GM18861 (cell line): ENCODE measurements around the gene ALDH4A1.

ENCODE experiments used
- ATAC-seq: cut with Tn5 transposase; IDR thresholded peaks from one replicate; pipeline ENCODE4 v1.9.1; 2021; ENCODE audit not compliant: unreplicated experiment

Gene ALDH4A1, protein sequence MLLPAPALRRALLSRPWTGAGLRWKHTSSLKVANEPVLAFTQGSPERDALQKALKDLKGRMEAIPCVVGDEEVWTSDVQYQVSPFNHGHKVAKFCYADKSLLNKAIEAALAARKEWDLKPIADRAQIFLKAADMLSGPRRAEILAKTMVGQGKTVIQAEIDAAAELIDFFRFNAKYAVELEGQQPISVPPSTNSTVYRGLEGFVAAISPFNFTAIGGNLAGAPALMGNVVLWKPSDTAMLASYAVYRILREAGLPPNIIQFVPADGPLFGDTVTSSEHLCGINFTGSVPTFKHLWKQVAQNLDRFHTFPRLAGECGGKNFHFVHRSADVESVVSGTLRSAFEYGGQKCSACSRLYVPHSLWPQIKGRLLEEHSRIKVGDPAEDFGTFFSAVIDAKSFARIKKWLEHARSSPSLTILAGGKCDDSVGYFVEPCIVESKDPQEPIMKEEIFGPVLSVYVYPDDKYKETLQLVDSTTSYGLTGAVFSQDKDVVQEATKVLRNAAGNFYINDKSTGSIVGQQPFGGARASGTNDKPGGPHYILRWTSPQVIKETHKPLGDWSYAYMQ

DNA sequence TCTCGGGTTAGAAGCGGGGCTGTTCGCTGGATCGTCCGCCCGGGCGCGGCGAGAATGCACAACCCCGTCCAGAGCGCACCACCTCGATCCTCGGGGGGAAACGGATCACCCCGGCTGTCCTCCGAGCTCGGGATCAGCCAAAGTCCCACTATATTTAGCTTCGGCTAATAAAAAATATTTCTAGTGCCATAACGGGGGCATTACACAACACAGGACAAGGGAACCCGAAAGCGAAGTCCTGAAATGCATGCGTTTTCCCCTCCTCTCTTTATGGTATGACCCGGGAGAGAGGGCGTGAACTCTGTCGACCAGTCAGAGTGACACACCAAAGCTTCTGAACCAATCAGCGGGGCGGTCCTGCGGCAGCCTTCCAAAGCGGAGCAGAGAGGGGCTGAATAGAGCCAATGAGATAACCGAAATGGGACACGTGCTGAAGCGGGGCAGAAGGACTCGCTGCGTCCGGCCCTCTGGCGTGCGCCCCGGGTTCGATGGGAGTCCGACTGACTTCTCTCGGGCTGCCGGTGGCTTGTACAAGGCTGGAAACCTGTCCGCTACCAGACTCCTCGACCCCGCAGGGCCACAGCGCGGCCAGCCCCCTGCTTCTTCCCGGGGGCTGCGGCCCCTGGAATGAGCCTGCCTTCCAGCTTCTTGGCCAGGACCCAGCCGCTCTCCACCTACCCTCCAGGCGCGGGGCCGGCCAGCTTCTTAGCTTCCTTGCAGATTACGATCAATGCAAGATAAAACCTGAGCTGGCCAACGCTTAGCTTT is at the start of gene ALDH4A1:
Gene ALDH4A1 (minus strand): TSS at position 33 of the 768 bp plus-strand sequence. CDS start 32 bp downstream, at position 1.
- peak; percentile 91 for ATAC-seq

DNA sequence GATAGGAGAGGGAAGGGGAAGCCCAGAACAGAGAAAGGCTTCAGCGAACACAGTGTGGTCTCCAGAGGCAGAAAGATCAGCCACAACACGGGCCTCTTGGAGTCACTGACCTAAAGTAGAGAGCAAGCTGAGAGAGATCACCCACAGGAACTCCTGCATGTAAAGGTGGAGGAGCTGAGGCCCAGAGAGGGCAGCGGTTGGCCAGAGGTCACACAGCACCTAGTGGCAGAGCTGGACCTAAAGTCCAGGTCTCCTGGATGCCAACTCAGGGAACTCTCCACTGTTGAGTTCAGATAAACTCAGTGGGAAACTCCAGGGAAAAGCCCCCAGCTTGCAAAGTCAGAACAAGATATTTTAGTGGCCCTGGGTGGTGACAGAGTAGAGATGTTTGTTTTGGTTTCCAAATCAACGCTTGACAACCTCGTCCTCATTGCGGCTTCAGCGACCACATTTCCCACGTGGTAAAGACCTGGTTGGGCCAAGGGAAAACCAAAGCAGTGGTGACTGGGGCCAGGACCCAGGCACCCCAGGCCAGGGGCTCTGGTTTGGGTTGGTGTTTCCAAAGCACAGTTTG is 49.5 kb upstream of the ALDH4A1 start:
- ATAC-seq: no peak

DNA sequence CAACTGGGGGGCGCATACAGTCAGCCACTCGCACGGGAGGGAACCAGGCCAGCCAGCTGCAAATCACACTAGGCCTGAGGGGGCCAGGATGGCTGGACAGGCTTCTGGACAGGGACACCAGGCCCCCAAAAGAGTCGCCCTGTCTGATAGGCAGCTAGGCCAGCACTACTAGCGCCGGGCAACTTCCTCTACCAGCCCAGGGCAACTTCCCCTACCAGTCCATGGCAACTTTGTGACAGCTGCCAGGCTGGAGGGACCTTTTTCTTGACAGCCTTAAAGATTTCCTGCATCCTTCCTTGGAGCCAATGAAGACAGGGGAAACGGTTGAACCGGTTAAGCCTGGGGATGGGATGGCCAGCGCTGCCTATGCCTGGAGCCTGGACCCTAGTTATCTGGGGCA is 49.1 kb upstream of the ALDH4A1 start:
- ATAC-seq: no peak

DNA sequence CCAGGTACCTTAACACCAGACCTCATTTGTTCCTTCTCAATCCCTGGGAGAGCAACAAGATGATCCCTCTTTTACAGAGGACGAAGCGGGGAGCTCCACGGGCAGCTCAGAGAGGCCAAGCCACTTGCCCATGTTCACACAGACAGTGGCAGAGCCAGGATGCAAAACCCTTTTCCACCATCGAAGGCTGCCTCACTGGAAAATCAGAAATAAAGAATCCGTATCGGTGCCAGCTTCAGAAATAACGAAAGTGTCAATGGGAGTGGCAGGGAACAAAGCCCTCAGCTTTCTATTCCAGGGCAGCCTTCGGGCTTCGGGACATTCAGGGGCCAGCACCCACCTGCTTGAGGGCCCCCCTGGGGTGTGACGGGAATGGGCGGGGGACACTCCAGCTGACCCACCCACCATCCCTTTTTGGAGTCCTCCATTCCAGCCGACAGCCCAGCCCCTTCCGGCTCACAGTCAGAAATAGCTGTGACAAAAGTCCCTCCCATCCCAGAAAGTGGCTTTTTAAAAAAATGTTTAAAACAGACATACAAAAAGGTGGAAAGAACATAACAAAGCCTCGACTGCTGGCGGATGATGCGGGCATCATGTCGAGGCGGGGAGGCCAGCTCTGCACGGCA is 48.2 kb upstream of the ALDH4A1 start:
- no peak for ATAC-seq

DNA sequence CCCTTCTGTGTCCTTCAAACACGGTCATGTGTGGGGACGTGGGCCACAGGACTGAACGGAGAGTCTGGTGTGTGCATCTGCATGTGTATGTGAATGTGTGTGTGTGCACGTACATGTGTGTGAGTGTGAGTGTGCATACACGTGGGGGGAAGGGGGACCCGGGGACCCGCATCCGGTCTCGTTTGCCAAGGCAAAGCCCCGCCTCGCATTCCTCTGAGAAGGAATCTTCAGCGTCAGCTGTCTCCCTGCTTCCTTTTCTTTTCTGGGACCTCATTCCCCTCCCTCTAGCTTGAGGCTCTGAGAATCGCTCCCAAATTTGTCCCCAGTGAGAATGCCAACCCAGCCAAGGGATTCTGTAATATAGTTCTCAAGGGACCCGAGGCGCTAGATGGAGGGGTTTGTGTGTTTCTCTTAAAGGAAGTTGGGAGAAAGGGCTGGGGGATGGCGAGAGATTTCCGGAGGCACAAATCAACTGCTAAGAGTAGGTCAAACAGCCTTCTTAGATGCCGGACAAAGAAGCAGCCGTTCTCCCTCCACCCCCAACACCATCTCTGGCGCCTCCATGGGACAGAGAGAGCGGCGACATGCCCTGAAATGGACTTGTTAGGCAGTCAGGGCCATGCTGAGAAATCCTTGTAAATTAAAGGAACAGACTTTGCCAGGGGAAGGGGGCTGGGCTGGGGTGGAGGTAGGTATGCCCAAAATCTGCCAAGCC is 47.5 kb upstream of the ALDH4A1 start:
- ATAC-seq: no peak

DNA sequence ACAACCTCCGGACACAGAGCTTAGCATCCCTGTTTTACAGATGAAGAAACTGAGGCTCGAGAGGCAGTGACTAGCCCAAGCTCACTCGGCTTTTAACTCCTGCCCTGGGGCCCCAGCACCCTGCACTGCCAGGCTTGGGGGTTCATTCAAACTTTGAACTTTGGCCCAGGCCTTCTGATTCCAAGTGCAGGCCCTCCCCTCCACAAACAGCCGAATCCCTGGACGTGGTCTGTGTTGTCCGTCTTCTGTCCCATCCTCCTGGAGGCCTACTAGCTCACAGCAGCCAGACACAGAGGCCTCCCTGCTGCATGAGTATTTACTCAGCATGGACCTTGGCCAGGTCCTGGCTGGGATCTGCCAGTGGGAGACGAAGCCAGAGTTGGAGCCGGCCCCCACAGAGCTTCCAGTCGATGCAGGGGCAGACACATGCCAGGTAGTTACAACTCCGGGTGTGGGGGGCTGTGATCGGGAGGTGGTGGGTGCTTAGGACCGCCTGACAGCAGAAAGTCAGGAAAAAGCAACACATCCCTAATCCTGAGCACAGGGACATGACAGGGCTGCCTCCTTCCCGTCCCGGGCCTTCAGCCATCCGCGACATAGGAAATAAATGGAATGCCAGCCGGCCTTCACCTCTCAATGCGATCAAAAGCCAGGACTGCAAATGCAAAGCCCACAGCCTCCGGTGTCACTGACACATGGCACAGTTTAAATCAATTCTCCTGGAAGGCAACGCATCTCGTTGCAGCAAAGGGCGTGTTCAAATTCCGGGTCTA is 46.7 kb upstream of the ALDH4A1 start:
- ATAC-seq: no peak

DNA sequence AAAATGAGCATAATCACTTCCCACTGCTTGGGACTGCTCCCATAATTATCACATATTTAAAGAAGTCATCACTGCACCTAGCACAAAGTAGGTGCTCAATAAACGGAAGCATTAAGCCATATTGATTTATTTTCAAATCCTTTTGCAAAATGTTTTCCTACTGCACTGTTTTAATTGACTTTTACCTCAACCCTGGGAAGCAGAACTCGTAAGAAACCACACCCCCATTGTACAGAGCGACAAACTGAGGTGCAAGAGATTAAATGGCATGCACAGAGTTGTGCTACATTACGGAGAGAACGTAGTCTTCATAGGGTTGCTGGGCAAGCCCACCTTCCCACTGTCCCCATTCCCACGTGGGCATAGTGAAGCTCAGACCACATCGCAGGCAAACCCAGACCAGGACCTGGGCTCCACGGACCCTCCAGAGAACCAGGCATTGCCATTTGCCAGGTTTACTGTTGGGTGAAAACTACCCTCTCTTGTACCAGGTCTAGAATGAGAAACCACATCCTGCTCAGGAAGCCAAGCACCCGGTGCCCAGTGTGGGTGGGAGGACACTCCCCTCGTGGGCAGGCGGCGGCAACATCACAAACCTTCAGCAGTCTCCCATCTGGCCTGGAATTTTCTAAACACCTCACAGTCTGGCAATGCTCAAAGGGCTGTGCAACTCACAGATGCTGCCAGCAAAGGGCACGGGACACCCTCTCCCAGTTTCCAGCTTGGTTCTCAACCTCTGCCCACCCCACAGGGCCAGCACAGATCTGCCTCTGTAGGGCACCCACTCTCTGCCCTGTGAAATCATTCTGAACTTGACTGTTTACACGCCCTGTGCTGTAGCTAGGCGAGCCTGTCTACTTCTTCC is 45.9 kb upstream of the ALDH4A1 start:
- ATAC-seq: no peak

DNA sequence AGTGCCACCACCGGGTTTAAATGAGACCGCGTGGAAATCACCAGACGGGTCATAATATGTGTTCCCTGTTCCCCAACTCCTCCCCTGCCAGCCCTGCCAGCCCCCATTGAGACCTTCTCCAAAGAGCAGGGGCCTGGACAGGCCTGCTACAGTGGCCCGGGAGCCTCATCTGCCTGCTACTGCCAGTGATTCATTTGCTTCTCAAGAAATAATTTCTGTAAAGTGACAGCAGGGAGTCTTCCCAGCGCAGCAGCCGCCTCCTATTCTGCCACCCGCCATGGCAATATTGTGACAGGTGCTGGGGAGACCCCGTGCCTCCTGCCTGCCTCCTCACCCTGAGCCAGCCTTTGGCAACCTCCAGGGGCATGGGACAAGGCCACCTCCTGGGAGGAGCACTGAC is 45.2 kb upstream of the ALDH4A1 start:
- ATAC-seq: no peak

DNA sequence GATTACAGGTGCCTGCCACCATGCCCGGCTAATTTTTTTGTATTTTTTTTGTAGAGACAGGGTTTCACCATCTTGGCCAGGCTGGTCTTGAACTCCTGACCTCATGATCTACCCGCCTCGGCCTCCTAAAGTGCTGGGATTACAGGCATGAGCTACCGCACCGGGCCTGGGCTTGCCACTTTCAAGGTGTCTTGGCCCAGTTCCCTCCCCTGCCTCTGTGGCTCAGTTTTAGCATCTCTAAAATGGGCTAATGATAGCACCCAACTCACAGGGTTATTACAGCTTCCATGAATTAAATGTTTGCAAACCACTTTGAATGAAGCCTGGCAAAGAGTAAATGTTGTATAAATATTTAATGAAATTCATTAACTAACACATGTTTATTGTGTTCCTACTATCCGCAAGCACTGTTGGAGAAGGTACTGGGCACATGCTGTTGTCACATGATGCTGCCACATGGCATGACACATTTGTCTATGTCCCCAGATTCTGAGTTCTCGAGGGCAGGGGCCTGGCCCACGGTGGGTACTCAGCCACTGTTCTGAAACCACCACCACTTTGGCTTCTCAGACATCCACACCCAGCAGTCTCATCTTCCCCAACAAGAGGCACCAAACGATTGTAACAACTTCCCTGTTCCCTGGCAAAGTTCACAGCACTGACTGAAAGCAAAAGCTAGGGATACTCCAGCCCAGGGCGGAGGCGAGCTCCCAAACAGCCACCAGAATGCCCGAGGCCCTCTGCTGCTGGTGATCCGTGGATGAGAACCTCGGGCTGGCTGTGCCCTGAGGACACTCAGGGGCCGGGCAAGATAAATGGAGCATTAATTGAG is 44.4 kb upstream of the ALDH4A1 start:
- ATAC-seq: no peak

DNA sequence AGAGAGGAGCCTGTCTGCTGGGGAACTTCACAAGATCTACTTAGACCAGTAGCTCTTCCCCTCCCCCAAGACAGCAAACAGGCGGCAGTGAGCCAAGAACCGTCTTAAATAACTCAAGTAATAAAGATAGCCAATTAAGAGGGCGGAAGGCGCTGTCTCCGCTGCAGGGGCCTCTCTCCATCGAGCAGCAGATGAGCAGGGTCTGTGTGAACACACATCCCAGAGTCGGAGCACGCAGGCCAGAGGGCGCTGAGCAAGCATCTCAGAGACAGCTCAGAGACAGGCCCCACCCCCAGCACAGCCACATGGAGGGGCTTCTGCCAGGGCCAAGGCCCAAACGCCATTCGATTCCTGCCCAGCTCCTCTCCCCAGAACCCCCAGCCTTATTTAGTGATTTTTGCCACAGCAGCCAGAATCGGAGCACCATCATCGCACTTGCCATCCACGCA is 43.1 kb upstream of the ALDH4A1 start:
- ATAC-seq: no peak

DNA sequence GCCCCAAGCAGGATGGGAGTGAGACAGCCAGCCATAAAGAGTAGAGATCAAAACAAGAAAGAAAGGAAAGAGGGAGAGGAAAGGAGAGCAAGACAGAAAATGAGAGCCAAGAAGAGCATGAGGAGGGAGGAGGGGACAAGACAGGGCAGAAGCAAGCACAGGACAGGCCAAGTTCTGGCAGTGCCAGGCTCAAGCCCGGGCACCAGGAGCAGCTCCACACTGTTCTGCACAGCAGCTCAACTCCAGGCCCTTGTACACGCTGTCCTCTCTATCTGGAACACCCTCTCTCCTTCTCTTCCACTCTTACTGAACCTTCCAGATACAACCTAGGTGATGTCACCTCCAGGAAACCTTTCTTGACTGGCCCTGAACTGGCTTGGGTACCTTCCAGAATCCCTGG is 42.5 kb upstream of the ALDH4A1 start:
- no peak for ATAC-seq

DNA sequence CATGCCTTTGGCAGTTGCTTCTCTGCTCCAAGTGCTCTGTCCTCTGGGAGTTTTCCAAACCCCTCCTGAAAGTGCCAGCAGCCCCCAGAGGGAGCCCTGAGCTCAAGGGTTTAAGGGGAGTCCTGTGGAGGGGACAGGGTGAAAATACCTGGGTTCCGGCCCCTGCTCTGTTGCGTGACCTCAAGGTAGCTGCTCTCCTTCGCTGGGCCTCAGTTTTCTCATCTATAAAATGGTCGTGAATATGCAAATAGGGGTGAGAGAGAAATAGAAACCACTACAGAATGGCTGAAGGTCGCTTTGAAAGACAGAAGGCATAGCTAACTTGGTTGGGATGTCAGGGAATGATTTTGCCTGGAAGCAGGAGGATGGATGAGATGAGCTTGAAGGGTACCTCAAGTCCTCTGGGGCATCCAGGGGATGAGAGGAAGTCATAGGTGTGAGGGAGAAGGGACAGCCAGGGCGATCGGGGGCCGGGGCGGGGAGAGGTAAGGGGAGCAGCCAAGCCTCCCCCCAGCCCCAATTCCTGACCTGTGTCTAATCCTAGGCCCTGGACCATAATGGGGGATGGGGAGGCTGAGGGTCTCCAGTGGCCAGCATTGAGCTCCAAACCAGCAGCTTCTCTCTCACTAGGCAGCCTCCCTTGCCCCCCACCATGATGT is 41.7 kb upstream of the ALDH4A1 start:
- no peak for ATAC-seq

DNA sequence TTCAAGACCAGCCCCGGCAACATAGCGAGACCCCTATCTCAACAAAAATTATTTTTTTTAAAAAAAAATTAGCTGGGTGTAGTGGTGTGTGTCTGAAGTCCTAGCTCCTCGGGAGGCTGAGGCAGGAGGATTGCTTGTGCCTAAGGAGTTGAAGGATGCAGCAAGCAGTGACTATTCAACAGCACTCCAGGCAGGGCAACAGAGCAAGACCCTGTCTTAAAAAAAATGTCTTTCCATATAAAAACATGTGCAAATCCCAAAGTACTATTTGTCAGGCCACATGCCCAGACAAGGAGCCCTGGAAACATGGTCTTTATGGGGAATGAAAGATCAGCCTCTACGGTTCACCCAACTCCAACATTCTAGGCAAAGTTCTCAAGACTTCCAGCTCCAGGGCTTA is 40.8 kb upstream of the ALDH4A1 start:
- ATAC-seq: no peak

DNA sequence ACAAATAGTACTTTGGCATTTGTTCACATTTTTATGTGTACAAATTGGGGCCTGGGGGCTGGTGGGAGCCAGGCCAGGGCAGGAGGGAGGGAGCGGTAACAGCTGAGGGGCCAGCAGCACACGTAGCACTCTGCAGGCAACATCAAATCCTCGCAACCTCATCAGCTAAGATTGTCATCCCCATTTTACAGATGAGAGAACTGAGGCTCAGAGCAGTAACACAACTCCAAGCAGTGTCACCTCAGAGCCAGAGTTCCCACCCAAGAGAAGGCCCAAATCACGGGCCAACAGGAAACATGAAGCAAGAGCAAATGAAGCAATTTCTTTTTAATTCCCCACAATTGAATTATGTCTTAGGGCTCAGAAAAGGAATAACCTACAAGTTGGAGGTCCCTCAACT is 40.0 kb upstream of the ALDH4A1 start:
- ATAC-seq: no peak

DNA sequence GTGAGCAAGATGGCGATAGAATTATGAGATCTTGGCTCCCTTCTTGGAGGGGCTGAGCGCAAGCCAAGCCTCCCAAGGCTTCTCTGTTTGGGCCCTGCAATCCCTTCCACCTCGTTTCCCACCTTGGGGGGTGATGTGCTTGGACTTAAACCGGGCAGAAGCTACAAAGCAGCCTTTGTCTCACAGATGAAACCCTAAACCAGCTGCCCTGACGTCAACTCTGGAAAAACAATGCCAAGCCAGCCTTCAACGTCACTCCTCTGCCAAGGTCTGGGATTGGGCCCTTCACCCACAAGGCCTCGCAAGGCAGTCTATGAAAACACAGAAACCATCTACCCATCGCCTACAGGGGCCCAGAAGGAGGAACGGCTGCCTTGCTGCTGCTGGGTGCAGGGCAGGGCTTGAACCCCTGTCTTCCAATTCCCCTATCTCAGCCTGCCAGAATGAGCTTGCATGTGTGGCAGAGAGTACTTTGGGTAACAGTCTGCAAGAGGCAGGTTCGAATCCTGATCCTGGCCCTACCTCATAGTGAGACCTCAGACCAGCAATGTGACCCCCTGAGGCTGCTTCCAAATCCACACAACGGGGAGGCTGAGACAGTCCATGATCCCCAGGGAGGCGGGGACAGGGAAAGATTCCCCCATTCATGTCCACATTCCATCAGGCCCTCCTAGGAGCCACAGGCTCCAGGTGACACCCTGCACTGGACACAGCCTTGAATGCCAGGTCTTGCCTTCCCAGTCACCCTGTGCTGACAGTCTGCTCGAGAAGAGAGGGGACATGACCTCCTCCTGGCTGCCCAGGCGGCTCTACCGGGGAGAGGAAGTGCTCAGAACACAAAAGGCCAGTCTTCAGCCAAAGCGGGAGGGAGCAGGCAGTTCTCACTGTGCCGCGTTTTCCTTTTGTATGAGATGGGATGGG is 39.1 kb upstream of the ALDH4A1 start:
- ATAC-seq: no peak

DNA sequence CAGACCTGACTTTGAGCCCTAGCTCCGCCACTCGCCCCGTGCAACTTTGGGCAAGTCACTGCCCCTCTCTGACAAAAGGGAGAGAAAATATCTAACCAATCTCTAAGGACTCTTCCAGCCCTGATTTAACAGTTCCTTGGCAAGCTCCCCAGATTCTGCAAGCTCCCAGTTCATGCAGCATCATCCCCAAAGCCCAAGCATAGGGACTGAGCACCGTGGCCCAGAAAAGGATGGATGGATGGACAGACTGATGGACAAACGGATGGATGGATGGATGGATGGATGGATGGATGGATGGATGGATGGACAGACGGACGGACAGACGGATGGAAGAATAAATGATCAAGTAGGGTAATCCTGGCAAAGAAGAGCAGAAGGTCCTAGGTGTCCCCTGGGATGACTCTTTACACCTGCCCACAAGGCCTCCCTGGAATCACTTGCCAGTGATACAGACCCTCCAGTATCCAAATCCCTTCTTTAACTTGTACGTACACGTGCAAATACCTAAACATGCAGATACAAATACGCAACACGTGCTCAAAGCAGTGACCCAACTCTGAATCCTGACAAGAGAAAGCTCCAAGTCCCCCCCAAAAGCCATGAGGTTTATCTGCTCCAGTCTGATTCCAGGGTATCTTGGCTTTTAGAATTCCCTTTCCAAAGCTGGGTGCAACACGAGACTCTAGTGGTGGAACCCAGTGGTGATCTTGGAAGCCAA is 38.1 kb upstream of the ALDH4A1 start:
- no peak for ATAC-seq
